Right lobe of liver (tissue), 6 donors: ENCODE results near the gene PRPF6. TPM values are rescaled to one million over a fixed set of nuclear protein-coding genes. Genes with fewer than 3 reads are reported as not detected.

Experiments
- ATAC-seq, 4 donors: fragments of 200-7000 bp; cut with Tn5 transposase; one replicate each; pipeline ENCODE4 v1.9.1; 2020; ENCODE audit warnings: mild to moderate bottlenecking in 4 of 4, moderate library complexity in 4 of 4
- DNase-seq, 3 donors: peaks; one replicate each; pipeline ENCODE4 v3.0.0-alpha.2; 2020
- H3K27ac ChIP-seq, 3 donors: fragments of 200-600 bp; one replicate each; pipeline ENCODE4 v1.8.0; 2022
- H3K27me3 ChIP-seq, 2 donors: fragments of 200-600 bp; one replicate each; pipeline ENCODE4 v1.8.0; 2022
- H3K36me3 ChIP-seq, 4 donors: fragments of 200-600 bp; sonication (generic) in 1 of 4; one replicate each; pipeline versions ENCODE4 v1.5.1 to v1.8.0; 2017 to 2022; ENCODE audit warnings: control low read depth in 1 of 4
- H3K4me1 ChIP-seq, 4 donors: fragments of 200-600 bp; sonication (generic) in 1 of 4; one replicate each; pipeline versions ENCODE4 v1.5.1 to v1.8.0; 2017 to 2022; ENCODE audit warnings: control low read depth in 1 of 4
- H3K4me3 ChIP-seq, 3 donors: fragments of 200-600 bp; one replicate each; pipeline ENCODE4 v1.8.0; 2022
- H3K9me3 ChIP-seq, 4 donors: fragments of 200-600 bp; sonication (generic) in 1 of 4; one replicate each; pipeline versions ENCODE4 v1.5.1 to v1.8.0; 2017 to 2022; ENCODE audit warnings: control low read depth in 1 of 4
- POLR2A ChIP-seq: fragments of 450-650 bp; IDR thresholded peaks from one replicate; pipeline ENCODE4 v1.6.1; 2017; ENCODE audit warnings: antibody characterized with exemption, mild to moderate bottlenecking
- WGBS: methylation state at CpG from one replicate; pipeline ENCODE4 v1.1.6; 2018; ENCODE audit warnings: low coverage, low lambda C conversion rate; ENCODE audit not compliant: insufficient coverage; ENCODE audit errors: missing lambda C conversion rate; 5-methylcytosine and 5-hydroxymethylcytosine counted together
- intact Hi-C, 2 donors: fragments of 100-400 bp; cut with DNase I; formaldehyde crosslinking; loops; one replicate each; pipeline versions ENCODE4 v1.11.2 to v1.14.1; 2022
- total RNA-seq, 6 experiments: library from RNA; depleted of rRNA in 2 of 6; stranded (reverse); fragments of >200 nt in 2 of 6; fragmentation: NEBNext Ultra II Directional in 3 of 6; extraction: Animal tissue kit (Norgen Biotek cat#: 25700) in 3 of 6; gene quantifications; one replicate each; pipeline versions ENCODE4 v1.1.0 to v1.2.4, GENCODE V29; 2016 to 2023
- TF ChIP-seq, protein P1 (sequence below), 4 donors: fragments of 200-600 bp in 3 of 4; fragments of 450-650 bp in 1 of 4; IDR thresholded peaks; one replicate each; pipeline versions ENCODE4 v1.5.1 to v1.8.0; 2016 to 2022; ENCODE audit warnings: antibody characterized with exemption in 4 of 4, mild to moderate bottlenecking in 2 of 4
- donor health status: DM: no; HTN: yes; CAD: no.
- donor health status: DM: no; HTN: no; CAD: no.
- donor health status: DM: no; HTN: no; CAD: no.
- donor health status: DM: no; HTN: yes; CAD: no.
- donor health status: DM: no; HTN: yes; CAD: no.

The PRPF6 gene
- total RNA-seq, 6 experiments from 2014 or later = 21.7 to 28.9 (median 24.4) TPM

DNA sequence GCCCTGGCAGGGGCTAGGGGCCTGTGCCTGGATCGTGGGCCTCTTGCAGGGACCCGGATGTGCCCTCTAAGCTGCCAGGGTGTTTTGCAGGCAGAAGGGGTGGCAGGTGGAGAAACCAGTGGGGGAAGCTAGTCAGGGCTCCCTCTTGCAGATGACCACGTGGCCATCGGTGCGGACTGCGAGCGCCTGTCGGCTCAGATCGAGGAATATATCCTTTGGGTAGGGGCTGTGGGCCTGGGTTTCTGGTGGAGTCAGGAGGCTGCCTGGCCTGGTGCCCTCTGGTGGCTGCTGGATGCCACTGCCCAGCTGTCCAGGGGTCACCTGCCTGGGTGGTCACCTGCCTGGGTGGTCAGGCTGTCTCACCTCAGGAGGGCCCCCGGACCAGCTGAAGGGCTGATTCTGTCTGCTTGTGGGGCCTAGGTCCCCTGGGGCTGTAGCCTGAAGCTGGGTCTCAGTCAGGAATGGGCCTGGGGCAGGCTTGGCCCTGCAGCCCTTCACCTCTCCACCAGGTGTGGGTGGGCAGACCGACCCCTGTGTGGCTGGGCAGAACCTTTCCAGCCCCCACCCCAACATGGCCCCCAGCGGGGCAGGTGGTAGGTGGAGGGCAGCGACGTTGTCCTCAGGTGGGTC is 88.8 kb downstream of the PRPF6 start:
- Histone ChIP-seq H3K27me3 (no peaks in the 10 kb centered on the region), H3K4me3 (no peak overlapping the region), H3K9me3 (no peaks in the 10 kb centered on the region), H3K4me1 (peaks cover 0 to 27% (median 10%) of the 10 kb centered on the region in 4 donors), H3K36me3 (peaks cover 0 to 16% (median 0%) of the 10 kb centered on the region in 4 donors), H3K27ac (no peak overlapping the region)
- DNase-seq = no peak
- TF ChIP-seq, protein P1, sequence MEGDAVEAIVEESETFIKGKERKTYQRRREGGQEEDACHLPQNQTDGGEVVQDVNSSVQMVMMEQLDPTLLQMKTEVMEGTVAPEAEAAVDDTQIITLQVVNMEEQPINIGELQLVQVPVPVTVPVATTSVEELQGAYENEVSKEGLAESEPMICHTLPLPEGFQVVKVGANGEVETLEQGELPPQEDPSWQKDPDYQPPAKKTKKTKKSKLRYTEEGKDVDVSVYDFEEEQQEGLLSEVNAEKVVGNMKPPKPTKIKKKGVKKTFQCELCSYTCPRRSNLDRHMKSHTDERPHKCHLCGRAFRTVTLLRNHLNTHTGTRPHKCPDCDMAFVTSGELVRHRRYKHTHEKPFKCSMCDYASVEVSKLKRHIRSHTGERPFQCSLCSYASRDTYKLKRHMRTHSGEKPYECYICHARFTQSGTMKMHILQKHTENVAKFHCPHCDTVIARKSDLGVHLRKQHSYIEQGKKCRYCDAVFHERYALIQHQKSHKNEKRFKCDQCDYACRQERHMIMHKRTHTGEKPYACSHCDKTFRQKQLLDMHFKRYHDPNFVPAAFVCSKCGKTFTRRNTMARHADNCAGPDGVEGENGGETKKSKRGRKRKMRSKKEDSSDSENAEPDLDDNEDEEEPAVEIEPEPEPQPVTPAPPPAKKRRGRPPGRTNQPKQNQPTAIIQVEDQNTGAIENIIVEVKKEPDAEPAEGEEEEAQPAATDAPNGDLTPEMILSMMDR (IDR thresholded peaks at IDR 0.05) = peak; percentile 55 to 63 (median 62)
- no peak for TF ChIP-seq POLR2A
- peak in 1 of 4 donors; percentile 30 for ATAC-seq
- 60% methylated on average over 1 of the region's 14 CpGs for WGBS
- intact Hi-C loops = no loop called here

DNA sequence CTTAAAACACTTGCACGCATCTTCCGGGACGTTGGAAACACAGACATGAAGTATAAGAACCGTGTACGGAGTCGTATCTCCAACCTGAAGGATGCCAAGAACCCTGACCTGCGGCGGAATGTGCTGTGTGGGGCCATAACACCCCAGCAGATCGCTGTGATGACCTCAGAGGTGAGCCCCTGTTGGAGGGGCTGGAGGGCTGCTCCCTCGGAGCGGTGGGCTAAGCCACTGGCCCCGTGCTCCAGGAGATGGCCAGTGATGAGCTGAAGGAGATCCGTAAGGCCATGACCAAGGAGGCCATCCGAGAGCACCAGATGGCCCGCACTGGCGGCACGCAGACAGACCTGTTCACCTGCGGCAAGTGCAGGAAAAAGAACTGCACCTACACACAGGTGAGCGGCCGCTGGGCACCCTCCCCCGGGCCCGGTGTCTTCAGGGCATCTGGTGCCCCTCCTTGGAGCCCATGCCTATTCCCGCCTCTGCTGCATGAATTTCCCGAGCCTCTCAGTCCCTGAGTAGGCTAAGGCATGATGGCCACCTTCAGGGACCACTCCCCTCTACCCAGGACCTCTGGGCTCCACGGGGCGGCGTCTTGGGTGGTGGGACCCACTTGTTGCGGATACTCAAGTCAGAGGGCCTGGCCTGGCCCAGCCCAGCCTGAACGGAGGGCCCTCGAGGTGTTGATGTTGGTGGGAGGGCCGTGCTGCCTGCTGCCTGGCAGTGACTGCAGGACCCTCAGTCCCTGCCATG is 89.5 kb downstream of the PRPF6 start:
- intact Hi-C loops = no loop called here
- ATAC-seq = no peak
- TF ChIP-seq, protein P1 (IDR thresholded peaks at IDR 0.05) = no peak
- no peak for TF ChIP-seq POLR2A
- peaks cover 0 to 23% (median 8%) of the 10 kb centered on the region in 4 donors for H3K4me1 ChIP-seq
- H3K27me3 ChIP-seq = no peaks in the 10 kb centered on the region
- no peak overlapping the region for H3K4me3 ChIP-seq
- no peak overlapping the region for H3K27ac ChIP-seq
- H3K36me3 ChIP-seq = peaks cover 0 to 16% (median 0%) of the 10 kb centered on the region in 4 donors
- 90% methylated on average over 6 of the region's 31 CpGs for WGBS
- DNase-seq = no peak
- H3K9me3 ChIP-seq = no peaks in the 10 kb centered on the region

DNA sequence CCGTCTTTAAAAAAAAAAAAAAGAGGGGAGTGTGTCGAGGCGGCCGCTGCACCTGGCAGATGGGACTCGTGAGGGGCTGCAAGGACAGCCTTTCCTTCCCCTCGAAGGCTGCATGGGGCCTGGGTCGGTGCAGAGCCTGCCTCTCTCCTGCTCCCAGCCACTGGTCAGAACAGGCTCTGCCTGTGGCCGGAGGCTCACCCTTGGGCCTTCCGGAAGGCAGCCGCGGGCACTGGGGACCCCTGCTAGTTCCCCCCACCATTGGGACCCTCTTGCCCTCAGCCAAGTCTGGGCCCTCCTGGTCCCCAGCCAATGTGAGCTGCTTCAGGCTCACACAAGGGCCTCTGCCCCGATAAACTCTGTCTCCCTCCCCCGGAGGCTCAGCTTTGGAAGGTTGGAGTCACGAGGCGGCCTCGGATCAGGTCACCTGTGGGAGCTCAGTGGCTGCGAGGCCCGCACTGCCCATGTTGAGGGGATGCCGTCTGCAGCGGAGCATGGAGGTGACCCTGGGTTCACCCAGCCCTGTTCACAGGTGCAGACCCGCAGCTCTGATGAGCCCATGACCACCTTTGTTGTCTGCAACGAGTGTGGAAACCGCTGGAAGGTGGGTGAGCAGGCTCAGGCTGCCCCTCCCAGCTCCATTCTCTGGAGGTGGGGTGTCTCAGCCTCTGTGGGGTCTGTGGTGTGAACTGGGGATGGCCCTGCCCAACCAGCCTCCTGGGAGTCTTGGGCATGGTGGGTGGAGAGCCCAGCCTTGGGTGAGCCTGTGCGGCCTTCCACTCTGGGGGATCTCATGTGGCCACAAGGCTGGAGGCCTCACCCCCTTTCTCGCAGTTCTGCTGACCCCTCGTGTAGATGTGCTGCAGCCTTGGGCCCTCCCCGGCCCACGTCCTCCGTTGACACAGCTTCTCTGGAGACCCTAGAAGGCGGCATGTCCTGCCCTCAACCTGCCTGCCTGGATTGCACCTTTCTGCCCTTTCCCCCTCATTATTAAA is 90.7 kb downstream of the PRPF6 start:
- Histone ChIP-seq H3K4me3 (no peak overlapping the region), H3K27ac (no peak overlapping the region), H3K9me3 (no peaks in the 10 kb centered on the region), H3K4me1 (peaks cover 0 to 11% (median 2%) of the 10 kb centered on the region in 4 donors), H3K36me3 (peaks cover 0 to 16% (median 0%) of the 10 kb centered on the region in 4 donors), H3K27me3 (no peaks in the 10 kb centered on the region)
- DNase-seq (no peak), ATAC-seq (no peak)
- intact Hi-C loops = no loop called here
- 80% methylated on average over 3 of the region's 30 CpGs for WGBS
- TF ChIP-seq, protein P1 (IDR thresholded peaks at IDR 0.05) = no peak
- no peak for TF ChIP-seq POLR2A

DNA sequence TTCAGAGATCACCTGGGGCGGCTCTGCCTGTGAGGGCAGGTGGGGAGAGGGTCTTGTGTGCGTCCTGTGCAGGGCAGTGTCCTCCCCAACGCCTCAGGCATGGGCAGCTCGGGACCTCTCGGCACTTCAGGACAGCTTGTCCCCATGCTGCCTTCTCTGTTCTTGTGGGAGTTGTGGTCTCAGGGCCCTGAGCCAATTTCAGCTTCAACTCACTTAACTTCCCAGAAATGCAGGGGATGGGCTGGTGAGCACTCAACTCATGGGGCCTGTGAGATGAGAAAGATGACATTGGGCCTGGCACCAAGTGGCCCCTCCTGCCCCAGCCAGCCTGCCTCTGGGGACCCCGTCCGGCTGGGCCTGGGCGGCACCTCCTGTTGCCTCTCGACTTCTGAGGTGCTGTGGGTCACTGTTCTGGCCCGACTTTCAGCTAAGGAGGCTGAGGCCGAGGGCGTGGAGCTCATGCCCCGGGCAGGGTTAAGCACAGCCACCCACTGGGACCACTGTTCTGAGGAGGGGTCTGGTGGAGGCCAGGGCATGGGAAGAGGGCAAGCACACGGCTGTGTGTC is 91.6 kb downstream of the PRPF6 start:
- DNase-seq (no peak), ATAC-seq (no peak)
- intact Hi-C loops = no loop called here
- H3K27ac ChIP-seq = no peak overlapping the region
- 67% methylated on average over 1 of the region's 14 CpGs for WGBS
- no peak overlapping the region for H3K4me3 ChIP-seq
- TF ChIP-seq POLR2A = no peak
- TF ChIP-seq, protein P1 (IDR thresholded peaks at IDR 0.05) = no peak
- H3K4me1 ChIP-seq = peaks cover 0 to 1% (median 0%) of the 10 kb centered on the region in 4 donors
- no peaks in the 10 kb centered on the region for H3K27me3 ChIP-seq
- H3K36me3 ChIP-seq = peaks cover 0 to 16% (median 0%) of the 10 kb centered on the region in 4 donors
- no peaks in the 10 kb centered on the region for H3K9me3 ChIP-seq
